Epithelial cell of alveolus of lung (primary cell): ENCODE data around the gene TAC1. TPM values are rescaled to one million over a fixed set of nuclear protein-coding genes. Genes with fewer than 3 reads are reported as not detected.

Experiments used
- total RNA-seq: library from RNA; depleted of rRNA; stranded (reverse); fragments of >200 nt; gene quantifications from 2 replicates; pipeline ENCODE4 v1.2.1, GENCODE V29; 2015

TAC1 gene, protein sequence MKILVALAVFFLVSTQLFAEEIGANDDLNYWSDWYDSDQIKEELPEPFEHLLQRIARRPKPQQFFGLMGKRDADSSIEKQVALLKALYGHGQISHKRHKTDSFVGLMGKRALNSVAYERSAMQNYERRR
- total RNA-seq: not detected in 2 replicates

DNA sequence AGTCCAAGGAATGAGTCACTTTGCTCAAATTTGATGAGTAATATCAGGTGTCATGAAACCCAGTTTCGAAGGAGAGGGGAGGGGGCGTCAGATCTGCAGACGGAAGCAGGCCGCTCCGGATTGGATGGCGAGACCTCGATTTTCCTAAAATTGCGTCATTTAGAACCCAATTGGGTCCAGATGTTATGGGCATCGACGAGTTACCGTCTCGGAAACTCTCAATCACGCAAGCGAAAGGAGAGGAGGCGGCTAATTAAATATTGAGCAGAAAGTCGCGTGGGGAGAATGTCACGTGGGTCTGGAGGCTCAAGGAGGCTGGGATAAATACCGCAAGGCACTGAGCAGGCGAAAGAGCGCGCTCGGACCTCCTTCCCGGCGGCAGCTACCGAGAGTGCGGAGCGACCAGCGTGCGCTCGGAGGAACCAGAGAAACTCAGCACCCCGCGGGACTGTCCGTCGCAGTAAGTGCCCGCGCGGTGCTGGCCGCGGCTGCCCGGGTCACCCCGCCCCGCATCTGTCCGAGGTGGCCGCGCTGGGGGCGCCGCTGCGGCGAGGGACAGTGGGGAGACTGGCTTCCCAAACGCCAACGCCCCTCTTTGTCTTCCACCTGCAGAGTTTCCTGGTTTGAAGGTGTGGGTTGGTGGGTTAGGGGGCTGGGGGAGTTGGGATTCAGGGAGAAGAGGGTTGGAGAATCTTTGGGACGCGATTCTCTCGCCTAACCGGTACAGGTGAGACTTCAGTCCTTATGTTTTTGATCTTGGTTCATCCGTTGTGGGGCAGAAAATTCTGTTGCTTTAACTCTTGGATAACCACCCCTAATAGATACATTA is at the start of gene TAC1:
TSS of gene TAC1 (plus strand) at position 351 of the 829 bp plus-strand sequence. CDS start 527 bp downstream, outside the sequence.

Other genes with a start within 250 kb of the TAC1 start
- gene ASNS, start 140.3 kb downstream of the TAC1 start, total RNA-seq: 30.1 and 151 TPM in 2 replicates